Keratinocyte (primary cell): ENCODE measurements around the gene CCDC80.

ENCODE experiments used
- EZH2 ChIP-seq: IDR thresholded peaks from one replicate; pipeline ENCODE4 v1.6.1; 2012; ENCODE audit warnings: inconsistent platforms, mild to moderate bottlenecking, low read length, moderate library complexity
- TF ChIP-seq, protein P1 (sequence below), 3 experiments: IDR thresholded peaks in 1 of 3; conservative IDR thresholded peaks in 1 of 3; optimal IDR thresholded peaks in 1 of 3; 2 replicates in 2 of 3; 3 replicates in 1 of 3; pipeline versions ENCODE3 to v1.5.1; 2011; ENCODE audit warnings: low read length in 3 of 3, mild to moderate bottlenecking in 3 of 3, moderate library complexity in 2 of 3, control low read depth in 1 of 3, inconsistent platforms in 1 of 3; ENCODE audit not compliant: insufficient read depth in 2 of 3; ENCODE audit errors: extremely low read depth in 1 of 3

DNA sequence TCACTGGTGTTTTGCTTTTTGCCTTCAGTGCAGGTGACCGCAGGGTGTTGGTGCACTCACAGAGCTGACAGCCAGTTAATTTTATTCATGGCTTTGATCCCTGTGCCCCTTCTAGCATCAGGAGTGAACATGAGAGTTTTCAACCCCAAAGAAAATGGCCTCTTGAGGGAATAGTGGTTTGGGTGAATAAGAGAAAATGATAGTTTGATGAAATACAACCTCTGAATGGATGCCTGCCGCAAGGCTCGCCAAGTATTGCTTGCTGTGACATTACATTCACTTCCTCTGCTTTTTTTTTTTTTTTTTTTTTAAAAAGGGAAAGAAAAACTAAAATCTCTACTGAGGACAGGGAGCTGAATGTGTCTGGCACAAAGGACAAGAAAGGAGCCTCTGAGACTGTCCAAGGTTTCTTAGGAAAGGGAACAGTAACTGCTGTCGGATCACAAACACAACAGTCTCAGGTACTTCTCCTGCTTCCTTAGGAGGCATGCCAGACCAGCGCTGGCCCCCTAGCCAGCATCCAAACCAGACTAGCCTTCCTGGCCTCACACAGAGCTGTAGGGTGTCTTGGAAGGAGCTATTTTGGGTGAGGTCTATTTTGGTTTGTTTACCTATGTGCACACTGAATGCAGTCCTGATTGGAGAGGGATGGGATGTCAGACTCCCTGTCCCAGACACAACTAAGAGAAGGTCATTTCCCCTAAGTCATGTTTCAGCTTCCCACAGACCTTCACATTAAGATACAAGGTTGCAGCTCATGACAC, 29.0 kb downstream of the CCDC80 start:
- no peak for TF ChIP-seq EZH2
- TF ChIP-seq, protein P1, sequence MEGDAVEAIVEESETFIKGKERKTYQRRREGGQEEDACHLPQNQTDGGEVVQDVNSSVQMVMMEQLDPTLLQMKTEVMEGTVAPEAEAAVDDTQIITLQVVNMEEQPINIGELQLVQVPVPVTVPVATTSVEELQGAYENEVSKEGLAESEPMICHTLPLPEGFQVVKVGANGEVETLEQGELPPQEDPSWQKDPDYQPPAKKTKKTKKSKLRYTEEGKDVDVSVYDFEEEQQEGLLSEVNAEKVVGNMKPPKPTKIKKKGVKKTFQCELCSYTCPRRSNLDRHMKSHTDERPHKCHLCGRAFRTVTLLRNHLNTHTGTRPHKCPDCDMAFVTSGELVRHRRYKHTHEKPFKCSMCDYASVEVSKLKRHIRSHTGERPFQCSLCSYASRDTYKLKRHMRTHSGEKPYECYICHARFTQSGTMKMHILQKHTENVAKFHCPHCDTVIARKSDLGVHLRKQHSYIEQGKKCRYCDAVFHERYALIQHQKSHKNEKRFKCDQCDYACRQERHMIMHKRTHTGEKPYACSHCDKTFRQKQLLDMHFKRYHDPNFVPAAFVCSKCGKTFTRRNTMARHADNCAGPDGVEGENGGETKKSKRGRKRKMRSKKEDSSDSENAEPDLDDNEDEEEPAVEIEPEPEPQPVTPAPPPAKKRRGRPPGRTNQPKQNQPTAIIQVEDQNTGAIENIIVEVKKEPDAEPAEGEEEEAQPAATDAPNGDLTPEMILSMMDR (optimal IDR thresholded peaks at IDR 0.05 in 1 of 3, IDR thresholded peaks at IDR 0.05 in 1 of 3, conservative IDR thresholded peaks at IDR 0.05 in 1 of 3; ENCODE audit: extremely low read depth in 1 of 3, insufficient read depth in 2 of 3, low read length in 3 of 3) = no peak
